Epithelial cell of esophagus (primary cell): ENCODE measurements around the gene TPH1.

ENCODE experiments used
- DNase-seq: peaks from one replicate; pipeline ENCODE4 v3.0.0; 2010; ENCODE audit warnings: low read depth
- H3K4me3 ChIP-seq: 2 replicates; pipeline ENCODE4 v1.5.1; 2011; ENCODE audit warnings: mild to moderate bottlenecking, low read length, control low read depth
- CTCF ChIP-seq: IDR thresholded peaks from 2 replicates; pipeline ENCODE4 v1.5.1; 2011; ENCODE audit warnings: low read depth, mild to moderate bottlenecking, low read length, control low read depth, inconsistent platforms; ENCODE audit not compliant: insufficient read depth; ENCODE audit errors: missing control alignments

TPH1 gene

GRCh38 chr11:18012906-18013781, 32.9 kb downstream of the TPH1 start, which contains the start of gene SERGEF:
SERGEF (minus strand) TSS chr11:18013047; CDS start chr11:18013010, 37 bp downstream.
- TF ChIP-seq CTCF, result no peak
- peak within 1 kb of the TSS; percentile 73 for H3K4me3 ChIP-seq
- peak; percentile 91 for DNase-seq

- peak; percentile 36 for DNase-seq
Observed at GRCh38 chr11:18012122-18012905, 33.8 kb downstream of the TPH1 start.

GRCh38 chr11:18011633-18012032, 34.4 kb downstream of the TPH1 start:
- no peak for TF ChIP-seq CTCF
- DNase-seq, result no peak
- no peak overlapping the region for H3K4me3 ChIP-seq

More at GRCh38 chr11:18012122-18012905, 33.8 kb downstream of the TPH1 start:
- H3K4me3 ChIP-seq, result peak overlapping the region; percentile 73
- TF ChIP-seq CTCF, result no peak

GRCh38 chr11:18010977-18011586, 35.0 kb downstream of the TPH1 start:
- DNase-seq, result no peak
- no peak for TF ChIP-seq CTCF
- H3K4me3 ChIP-seq, result no peak overlapping the region

- no peak overlapping the region for H3K4me3 ChIP-seq
- no peak for TF ChIP-seq CTCF
- no peak for DNase-seq
Observed at GRCh38 chr11:18010121-18010670, 35.9 kb downstream of the TPH1 start.

- no peak overlapping the region for H3K4me3 ChIP-seq
- no peak for TF ChIP-seq CTCF
- no peak for DNase-seq
Observed at GRCh38 chr11:18005376-18006129, 40.5 kb downstream of the TPH1 start.
